Measurements from ENCODE around the gene TBXAS1.

The TBXAS1 gene

GRCh38 chr7:139854803-139855497 is 25.9 kb downstream of the TBXAS1 start:
- no peak for TF ChIP-seq CTCF (IDR thresholded peaks at IDR 0.05; ENCODE audit: low read depth, low read length)
- no peak for DNase-seq (ENCODE audit: extremely low read depth, low read depth)

- no peak for DNase-seq (ENCODE audit: extremely low read depth, low read depth)
- TF ChIP-seq CTCF (IDR thresholded peaks at IDR 0.05; ENCODE audit: low read depth, low read length) = no peak
Observed at GRCh38 chr7:139855498-139856270, 26.6 kb downstream of the TBXAS1 start.

- TF ChIP-seq CTCF (IDR thresholded peaks at IDR 0.05; ENCODE audit: low read depth, low read length) = no peak
- no peak for DNase-seq (ENCODE audit: extremely low read depth, low read depth)
Observed at GRCh38 chr7:139857791-139858190, 28.7 kb downstream of the TBXAS1 start.

GRCh38 chr7:139860090-139860775 is 31.2 kb downstream of the TBXAS1 start:
- no peak for TF ChIP-seq CTCF (IDR thresholded peaks at IDR 0.05; ENCODE audit: low read depth, low read length)
- DNase-seq (ENCODE audit: extremely low read depth, low read depth) = no peak

- no peak for TF ChIP-seq CTCF (IDR thresholded peaks at IDR 0.05; ENCODE audit: low read depth, low read length)
Observed at GRCh38 chr7:139861803-139862202, 32.7 kb downstream of the TBXAS1 start.

GRCh38 chr7:139866047-139866837 is 37.2 kb downstream of the TBXAS1 start:
- DNase-seq (ENCODE audit: extremely low read depth, low read depth) = no peak

More at GRCh38 chr7:139861803-139862202, 32.7 kb downstream of the TBXAS1 start:
- no peak for DNase-seq (ENCODE audit: extremely low read depth, low read depth)

More at GRCh38 chr7:139866047-139866837, 37.2 kb downstream of the TBXAS1 start:
- TF ChIP-seq CTCF (IDR thresholded peaks at IDR 0.05; ENCODE audit: low read depth, low read length) = no peak
